GM10248 (cell line): ENCODE data around the gene CDH22.

ENCODE experiments used
- CTCF ChIA-PET: fragments of 300-600 bp; sonication (Branson Sonifier 250); formaldehyde crosslinking; extraction: SDS; loops from one replicate; lab custom pipeline; 2021; ENCODE audit warnings: antibody characterized with exemption; lab: Yijun Ruan, JAX
- POLR2A ChIA-PET: fragments of 350-650 bp; sonication (Branson Sonifier 250); formaldehyde crosslinking; extraction: SDS; loops from one replicate; lab custom pipeline; 2020; ENCODE audit warnings: antibody characterized with exemption; lab: Yijun Ruan, JAX
- DNase-seq: peaks from one replicate; pipeline ENCODE4 v3.0.0; 2012; ENCODE audit errors: extremely low spot score
- TF ChIP-seq, protein P1 (sequence below): IDR thresholded peaks from 2 replicates; pipeline ENCODE4 v1.5.1; 2012; ENCODE audit warnings: mild to moderate bottlenecking, low read depth; ENCODE audit errors: extremely low read depth, missing control alignments, control extremely low read depth

The CDH22 gene

DNA sequence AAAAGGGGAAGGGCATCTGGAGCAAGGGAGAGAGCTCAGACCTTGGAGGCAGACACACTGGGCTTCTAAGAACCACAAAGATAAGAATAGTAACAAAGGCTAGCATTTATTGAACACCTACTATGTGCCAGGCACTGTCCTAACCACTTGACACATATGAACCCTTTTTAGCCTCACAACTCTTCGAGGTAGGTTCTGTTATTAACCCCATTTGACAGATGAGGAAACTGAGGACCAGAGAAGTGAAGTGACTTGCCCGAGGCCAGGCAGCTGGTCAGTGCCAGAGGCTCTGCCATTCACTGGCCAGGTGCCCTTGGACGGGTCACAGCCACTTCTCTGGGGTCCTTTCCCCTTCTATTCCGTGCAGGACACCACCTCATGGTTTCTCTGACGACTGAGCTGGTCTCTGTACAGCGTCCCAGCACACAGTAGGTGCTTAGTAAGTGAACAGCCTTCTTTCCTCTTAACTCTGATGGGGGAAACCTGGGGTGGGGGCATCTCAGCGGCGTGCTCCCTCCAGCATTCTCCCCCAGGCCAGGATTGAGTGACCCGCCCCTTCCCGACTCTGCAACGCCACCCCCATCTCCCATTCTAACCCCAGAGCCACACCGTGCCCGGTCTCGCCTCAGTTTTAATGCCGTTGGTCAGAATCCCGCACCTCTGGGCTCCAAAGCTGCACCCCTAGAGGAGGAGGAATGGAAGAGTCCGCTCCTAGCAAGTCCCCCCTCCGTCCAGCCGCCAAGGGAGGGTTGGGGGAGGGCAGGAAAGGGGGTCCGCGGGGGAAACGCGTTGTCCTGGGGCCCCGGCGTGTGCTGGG, 134.4 kb downstream of the CDH22 start:
- TF ChIP-seq, protein P1, sequence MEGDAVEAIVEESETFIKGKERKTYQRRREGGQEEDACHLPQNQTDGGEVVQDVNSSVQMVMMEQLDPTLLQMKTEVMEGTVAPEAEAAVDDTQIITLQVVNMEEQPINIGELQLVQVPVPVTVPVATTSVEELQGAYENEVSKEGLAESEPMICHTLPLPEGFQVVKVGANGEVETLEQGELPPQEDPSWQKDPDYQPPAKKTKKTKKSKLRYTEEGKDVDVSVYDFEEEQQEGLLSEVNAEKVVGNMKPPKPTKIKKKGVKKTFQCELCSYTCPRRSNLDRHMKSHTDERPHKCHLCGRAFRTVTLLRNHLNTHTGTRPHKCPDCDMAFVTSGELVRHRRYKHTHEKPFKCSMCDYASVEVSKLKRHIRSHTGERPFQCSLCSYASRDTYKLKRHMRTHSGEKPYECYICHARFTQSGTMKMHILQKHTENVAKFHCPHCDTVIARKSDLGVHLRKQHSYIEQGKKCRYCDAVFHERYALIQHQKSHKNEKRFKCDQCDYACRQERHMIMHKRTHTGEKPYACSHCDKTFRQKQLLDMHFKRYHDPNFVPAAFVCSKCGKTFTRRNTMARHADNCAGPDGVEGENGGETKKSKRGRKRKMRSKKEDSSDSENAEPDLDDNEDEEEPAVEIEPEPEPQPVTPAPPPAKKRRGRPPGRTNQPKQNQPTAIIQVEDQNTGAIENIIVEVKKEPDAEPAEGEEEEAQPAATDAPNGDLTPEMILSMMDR = no peak
- no peak for DNase-seq
- POLR2A ChIA-PET = no interaction called here
- CTCF ChIA-PET = interaction anchor here (0.6 to 5.6 kb wide), 28 partner anchors 8 to 187 kb away, joined by 3 to 45 read pairs (median 6); no protein-coding TSS in a partner anchor

DNA sequence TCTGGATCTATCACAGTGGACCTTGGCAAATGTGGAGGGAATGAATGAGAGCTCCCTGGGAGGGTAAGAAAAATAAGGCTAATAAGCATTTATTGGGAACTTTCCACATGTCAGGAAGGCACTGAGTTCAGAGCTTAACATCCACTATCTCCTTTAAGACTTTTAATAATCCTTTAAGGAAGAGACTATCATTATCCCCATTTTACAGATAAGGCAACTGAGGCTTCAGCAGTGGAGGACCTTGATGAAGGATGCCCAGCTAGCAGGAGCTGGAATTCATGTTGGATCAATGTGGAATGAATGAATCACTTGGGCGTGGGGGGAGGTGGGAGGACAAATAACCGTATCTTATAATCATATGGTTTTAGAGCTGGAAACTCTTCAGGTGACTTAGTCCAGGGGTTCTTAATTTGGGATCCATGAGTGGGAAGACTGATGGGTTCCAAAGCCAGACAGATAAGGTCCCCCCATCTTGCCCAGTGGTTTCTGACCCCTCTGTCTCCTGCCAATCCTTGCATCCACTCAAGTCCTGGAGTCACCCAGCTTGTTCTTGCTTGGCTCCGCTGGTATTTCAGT, 135.2 kb downstream of the CDH22 start:
- TF ChIP-seq, protein P1 = no peak
- ChIA-PET POLR2A (no interaction called here), CTCF (interaction anchor here (0.6 to 5.6 kb wide), 16 partner anchors 10 to 186 kb away, joined by 3 to 45 read pairs (median 4); no protein-coding TSS in a partner anchor)
- DNase-seq = no peak

DNA sequence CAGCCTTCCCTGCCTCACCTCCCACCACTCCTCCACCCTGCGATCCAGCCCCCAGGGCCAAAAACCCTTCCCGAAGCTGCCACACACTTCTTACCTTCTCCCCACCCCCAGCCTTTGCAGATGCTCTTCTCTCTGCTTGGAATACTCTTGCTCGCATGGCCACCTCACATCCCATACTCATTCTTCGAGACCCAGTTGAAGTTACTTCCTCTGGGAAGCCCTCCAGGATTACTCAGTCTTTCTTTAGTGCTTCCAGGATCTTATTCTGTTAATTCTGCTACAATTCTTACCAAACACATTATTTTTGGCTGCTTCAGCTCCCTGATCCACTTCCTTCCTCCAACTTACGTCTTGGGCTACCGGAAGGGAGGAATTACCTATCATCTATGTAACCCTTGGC, 135.8 kb downstream of the CDH22 start:
- TF ChIP-seq, protein P1 = no peak
- ChIA-PET POLR2A (no interaction called here), CTCF (interaction anchor here (0.7 to 5.6 kb wide), 13 partner anchors 11 to 186 kb away, joined by 3 to 45 read pairs (median 4); no protein-coding TSS in a partner anchor)
- no peak for DNase-seq

DNA sequence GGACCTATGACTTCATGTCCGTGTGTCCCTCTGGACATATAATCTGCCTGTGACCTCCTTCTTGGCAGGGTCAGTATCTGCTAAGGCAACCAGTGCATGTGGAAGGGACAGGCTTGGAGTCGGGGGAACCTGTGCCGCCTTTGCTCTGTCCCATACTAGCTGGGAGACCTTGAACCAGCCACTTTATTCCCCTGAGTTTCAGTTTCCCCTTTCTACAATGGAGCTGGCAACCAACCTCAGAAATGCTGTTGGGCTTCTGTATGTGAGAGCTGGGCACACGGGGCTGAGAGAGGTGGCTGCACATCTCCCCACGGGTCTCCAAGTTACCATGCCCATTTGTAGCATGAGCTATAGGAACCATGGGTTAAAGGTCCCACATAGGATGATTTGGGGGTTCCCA, 136.4 kb downstream of the CDH22 start:
- TF ChIP-seq, protein P1 = no peak
- no peak for DNase-seq
- ChIA-PET CTCF (interaction anchor here (0.7 to 4.7 kb wide), 8 partner anchors 11 to 185 kb away, joined by 3 to 20 read pairs (median 6); no protein-coding TSS in a partner anchor), POLR2A (interaction anchor here (0.6 kb wide), 1 partner anchor 9 kb away, joined by 3 read pairs; no protein-coding TSS in a partner anchor)

DNA sequence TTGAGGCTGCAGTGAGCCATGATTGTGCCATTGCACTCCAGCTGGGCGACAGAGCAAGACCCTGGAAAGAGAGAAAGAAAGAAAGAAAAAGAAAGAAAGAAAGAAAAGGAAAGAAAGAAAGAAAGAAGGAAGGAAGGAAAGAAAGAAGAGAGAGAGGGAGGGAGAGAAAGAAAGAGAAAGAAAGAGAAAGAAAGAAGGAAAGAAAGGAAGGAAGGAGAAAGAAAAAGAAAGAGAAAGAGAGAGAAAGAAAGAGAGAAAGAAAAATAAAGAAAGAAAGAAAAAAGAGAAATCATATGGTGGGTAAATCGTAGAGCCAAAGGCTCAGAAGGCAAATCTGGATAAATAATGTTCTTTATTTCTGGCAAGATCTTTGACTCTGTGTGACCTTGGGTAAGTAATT, 136.8 kb downstream of the CDH22 start:
- POLR2A ChIA-PET = interaction anchor here (0.6 kb wide), 1 partner anchor 8 kb away, joined by 3 read pairs; no protein-coding TSS in a partner anchor
- no peak for DNase-seq
- CTCF ChIA-PET = interaction anchor here (0.8 to 4.7 kb wide), 5 partner anchors 16 to 185 kb away, joined by 3 to 20 read pairs (median 4); no protein-coding TSS in a partner anchor
- TF ChIP-seq, protein P1 = no peak
